Effector CD4-positive, alpha-beta T cell (primary cell): ENCODE results near the gene ALDH1A1.

Experiments
- DNase-seq: peaks from one replicate; pipeline ENCODE4 v3.0.0-alpha.2; 2020

The ALDH1A1 gene

DNA sequence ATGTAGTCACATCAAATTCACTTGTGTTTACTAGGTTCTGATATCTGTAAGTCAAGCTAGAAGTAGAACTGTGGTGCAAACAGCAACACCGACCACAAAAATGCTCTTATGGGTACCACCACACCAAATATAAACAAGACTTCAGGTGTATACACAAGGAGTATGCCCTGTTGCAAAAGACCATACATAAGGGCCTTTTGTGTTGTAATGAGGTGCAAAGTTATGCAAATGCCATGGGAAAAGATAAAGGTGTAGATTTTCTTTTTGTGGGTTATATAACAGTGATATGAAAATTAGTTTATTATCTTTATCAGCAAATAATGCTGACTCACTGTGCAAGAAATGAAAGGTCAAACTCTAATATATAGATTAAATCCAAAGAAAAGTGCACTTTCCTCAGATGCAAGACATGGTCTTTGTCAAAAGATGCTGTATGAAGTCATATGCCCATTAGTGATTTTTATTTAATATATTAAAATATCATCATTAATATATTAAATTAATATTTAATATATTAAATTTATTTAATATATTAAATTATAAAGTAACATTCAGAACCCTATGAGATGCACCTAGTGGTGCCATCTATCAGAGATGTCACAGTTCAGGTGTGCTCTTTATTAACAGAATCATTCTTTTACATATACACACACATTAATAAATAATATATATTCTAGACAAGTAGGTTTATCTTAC lies 26.7 kb upstream of the ALDH1A1 start:
- no peak for DNase-seq

- no peak for DNase-seq
These were observed 25.9 kb upstream of the ALDH1A1 start for GRCh38 chr9:72978744-72979143.

- DNase-seq = no peak
These were observed 24.8 kb upstream of the ALDH1A1 start for GRCh38 chr9:72977670-72978069.

GRCh38 chr9:72974501-72974900 lies 21.6 kb upstream of the ALDH1A1 start:
- no peak for DNase-seq

GRCh38 chr9:72972636-72973035 lies 19.8 kb upstream of the ALDH1A1 start:
- no peak for DNase-seq

- no peak for DNase-seq
These were observed 18.6 kb upstream of the ALDH1A1 start for GRCh38 chr9:72971411-72971810.

DNA sequence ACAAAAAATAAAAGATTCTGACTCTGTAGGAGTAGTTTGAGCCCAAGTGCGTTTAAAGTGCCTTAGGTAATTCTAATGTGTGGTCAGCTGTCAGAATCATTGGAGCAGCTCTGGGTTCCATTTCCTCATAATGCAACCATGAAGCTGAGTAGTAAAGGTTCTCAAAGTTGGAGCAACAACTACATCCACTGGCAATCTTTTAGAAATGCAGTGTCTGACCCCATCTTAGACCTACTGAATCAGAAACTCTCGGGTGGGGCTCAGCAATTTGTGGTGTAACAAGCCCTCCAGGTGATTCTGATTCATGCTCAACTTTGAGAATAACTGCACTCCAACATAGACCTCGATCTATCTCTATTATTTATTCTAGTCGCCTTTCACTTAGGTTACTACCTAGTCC lies 7.6 kb upstream of the ALDH1A1 start:
- no peak for DNase-seq

- DNase-seq = no peak
These were observed 5.8 kb upstream of the ALDH1A1 start for GRCh38 chr9:72958485-72959281.

- DNase-seq = no peak
These were observed 2.7 kb upstream of the ALDH1A1 start for GRCh38 chr9:72955571-72955970.

- DNase-seq = no peak
These were observed 2.2 kb upstream of the ALDH1A1 start for GRCh38 chr9:72955126-72955455.

DNA sequence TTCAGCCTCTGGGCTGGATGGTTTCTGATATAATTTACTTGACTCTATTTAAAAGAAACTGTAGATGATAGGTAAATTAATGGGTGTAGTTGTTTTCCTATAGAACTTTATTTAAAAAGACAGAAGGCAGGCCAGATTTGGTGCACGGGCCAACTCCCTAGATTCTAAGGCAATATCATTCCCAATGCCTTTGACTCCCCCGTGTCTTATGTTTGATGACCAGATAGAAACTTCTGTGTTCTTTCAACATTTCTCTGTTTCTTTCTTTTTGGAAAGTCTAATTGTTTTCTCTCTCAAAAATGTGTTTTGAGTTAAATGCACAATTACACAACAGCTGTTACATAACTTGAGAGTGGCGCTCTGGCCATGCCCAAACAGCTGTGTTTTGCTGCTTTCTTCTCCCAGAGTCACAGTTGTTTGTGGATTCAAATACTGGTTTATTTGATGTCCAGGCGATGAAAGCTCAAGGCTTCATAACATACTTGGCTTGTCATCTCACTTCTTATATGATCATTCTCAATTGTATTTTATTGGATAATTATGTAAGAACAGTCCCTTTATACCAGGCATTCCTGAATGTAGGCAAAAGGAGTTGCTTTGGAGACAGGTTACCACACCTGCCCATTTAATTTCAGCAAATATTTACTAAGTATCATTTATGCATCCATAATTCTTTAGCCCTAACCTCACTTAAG lies 1.7 kb upstream of the ALDH1A1 start:
- DNase-seq = no peak

DNA sequence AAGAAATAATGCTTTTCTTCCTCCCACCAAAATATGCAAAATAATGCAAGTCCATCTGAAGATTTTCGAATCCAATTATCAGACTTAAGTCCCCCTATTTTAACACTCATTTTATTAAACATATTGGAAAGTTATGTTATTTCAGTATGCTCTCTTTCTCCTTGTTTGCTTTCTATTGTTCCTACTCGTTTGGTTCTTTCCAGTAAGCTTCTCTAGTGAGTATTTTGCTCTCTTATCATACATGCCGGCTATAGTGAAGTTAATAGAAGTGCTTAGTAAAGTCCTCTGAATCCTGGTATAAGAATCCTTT lies 517 bp downstream of the ALDH1A1 start:
- DNase-seq = no peak

GRCh38 chr9:72951520-72952380 lies 1.1 kb downstream of the ALDH1A1 start:
- no peak for DNase-seq

DNA sequence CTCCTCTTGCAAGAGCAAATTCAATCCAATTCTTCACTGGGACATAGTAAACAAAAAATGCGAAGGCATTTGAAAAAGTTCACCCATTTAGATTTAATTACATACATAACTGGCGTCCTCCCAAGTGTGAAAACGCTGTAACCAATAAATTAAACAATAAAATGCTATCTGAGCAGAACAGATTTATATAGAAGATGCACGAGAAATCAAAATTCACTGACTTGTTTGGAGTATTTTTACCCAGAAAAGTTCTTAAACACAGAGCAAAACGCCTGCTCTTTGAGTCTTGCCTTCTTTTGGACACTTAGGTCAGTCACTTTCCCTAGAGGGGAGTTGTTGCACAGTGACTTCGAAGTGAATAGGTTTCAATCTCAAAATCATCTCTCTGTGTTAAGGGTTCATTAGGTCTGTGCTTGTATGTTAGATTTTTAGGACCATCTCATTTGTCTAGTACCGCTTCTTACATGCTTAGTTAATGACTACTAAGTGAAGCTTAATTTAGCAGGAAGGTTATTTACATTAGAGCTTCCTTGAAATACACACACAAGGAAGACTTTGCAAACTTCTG lies 1.9 kb downstream of the ALDH1A1 start:
- no peak for DNase-seq

GRCh38 chr9:72949918-72950325 lies 2.9 kb downstream of the ALDH1A1 start:
- DNase-seq = no peak

DNA sequence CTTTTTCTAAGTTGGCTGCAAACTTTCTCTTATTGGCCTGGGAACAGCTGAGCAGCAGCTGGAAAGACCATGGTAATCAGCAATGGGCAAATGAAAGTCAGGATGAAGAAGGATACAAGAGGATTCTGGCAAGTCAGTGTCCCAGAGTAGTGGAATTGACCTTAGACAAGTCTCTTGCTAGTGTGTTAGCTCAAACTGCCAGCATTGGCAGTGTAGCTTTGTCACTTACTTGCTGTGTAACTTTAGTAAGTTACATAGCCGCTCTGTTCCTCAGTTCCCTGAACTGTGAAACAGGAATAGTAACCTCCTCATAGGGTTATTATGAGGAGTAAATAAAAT lies 3.6 kb downstream of the ALDH1A1 start:
- DNase-seq = no peak

GRCh38 chr9:72948575-72949243 lies 4.1 kb downstream of the ALDH1A1 start:
- DNase-seq = no peak

DNA sequence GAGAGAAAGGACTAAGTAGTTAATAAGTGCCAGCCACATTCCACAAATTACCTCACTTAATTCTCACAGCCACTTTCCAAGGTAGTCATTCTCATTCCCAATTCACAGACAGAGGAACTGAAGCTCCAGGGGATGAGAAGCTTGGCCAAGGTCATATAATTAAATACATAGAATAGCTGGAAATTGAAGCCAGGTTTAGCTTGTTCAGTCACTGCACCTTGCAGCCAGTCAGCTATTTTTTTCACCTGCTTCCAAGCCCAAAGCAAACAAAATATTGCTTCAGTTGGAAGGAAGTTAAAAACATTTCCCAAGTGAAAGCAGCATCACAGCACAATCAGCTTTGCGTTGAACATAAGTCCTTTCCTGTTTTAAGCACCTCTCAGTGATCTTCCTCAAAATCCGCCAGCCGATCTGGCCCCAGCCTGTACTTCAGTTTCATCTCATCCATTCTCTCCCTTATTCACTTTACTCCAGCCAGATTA lies 4.8 kb downstream of the ALDH1A1 start:
- DNase-seq = no peak

- DNase-seq = no peak
These were observed 6.0 kb downstream of the ALDH1A1 start for GRCh38 chr9:72946821-72947220.

DNA sequence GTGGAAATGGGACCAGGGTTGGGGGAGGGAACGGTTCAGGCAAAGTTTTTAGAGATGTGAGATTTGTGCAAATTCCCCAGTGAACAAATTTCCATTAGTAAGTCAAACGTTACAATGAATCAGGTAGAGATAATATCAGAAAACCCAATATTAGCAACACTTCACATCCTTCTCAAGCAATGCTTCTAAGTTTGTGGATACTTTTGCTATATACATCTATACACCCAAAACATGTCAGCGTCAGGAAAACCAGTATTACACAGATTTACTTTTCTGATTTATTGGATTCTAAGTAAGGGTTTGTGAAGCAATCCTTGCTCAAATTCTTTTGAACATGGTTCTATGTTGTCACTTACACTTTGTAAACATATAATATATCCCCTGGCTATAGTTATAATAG lies 6.5 kb downstream of the ALDH1A1 start:
- DNase-seq = no peak

GRCh38 chr9:72945391-72945790 lies 7.5 kb downstream of the ALDH1A1 start:
- DNase-seq = no peak

DNA sequence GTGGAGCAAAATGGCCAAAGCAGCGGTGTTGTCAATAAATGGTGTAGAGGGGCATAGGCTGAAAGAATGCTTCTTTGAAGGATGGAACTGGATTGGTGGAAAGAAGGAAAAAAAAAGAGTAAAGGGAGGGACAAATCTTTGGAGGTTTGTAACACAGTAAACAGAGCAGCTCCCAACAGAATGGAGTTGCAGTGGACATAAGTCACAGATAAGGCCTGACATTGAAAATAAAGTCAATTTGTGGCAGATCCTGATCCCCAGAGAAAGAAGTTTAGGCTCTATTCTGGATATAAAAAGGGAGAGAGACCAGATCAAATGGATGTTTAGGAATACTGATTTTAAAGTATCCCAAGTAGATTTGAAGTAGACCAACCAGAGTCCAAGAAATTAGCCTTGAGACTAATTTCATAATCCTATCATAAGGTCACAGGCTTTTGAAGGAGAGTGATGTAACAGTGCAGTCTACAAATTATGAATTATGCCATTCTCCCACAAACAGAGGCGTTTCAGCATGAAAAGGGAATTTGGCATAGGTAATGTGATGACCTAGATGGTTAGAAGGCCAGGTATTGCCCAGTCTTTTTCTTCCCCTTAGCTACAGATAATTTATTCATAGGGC lies 8.9 kb downstream of the ALDH1A1 start:
- no peak for DNase-seq
